ENCODE results near the gene ELF1.
"Not testable (repeated sequence)": the region's sequence is repeated elsewhere in the genome, so short reads cannot be mapped to it uniquely, and the experiment has no call there.

DNA sequence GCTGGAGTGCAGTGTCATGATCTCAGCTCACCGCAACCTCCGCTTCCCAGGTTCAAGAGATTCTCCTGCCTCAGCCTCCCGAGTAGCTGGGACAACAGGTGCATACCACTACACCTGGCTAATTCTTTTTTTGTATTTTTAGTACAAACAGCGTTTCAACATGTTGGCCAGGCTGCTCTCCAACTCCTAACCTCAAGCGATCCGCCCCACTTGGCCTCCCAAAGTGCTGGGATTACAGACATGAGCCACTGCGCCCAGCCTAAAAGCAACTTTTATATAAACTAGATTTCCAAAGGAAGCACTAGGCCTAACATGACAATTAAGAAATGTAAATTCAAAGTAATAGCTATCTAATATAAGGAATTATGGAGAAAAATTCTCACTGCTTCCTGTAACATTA is 99.2 kb downstream of the ELF1 start:
- TF ChIP-seq CTCF (IDR thresholded peaks at IDR 0.05; ENCODE audit: low read length); EZH2 (IDR thresholded peaks at IDR 0.05; ENCODE audit: borderline replicate concordance, low read length): not testable (repeated sequence)

Data from OCI-LY1 (cell line).